GM12873 (cell line): ENCODE measurements around the gene SMAD1.

Experiments
- TF ChIP-seq, protein P1 (sequence below): IDR thresholded peaks from 2 replicates; pipeline ENCODE4 v1.5.1; 2012; ENCODE audit warnings: low read depth, mild to moderate bottlenecking, moderate library complexity, low read length, control low read depth; ENCODE audit not compliant: insufficient read depth; ENCODE audit errors: missing control alignments

The SMAD1 gene

DNA sequence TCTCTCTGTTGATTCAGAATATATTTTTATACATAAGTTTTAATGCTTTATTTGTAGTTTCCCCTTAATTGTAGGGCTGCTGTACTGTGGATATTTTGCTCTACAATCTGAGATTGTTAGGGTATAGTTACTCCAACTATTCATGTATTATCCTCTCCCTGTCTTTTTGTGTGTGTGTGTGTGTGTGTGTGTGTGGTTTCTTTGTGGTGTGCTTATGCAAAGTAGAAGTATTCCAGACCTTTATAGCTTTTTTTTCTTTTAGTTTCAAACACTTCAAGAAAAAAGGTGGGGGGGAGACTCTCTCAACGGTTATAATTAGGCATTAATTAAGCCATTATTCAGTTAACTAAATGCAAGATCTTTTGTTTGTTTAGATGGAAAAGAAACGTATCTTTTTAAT lies 6.7 kb downstream of the SMAD1 start:
- TF ChIP-seq, protein P1, sequence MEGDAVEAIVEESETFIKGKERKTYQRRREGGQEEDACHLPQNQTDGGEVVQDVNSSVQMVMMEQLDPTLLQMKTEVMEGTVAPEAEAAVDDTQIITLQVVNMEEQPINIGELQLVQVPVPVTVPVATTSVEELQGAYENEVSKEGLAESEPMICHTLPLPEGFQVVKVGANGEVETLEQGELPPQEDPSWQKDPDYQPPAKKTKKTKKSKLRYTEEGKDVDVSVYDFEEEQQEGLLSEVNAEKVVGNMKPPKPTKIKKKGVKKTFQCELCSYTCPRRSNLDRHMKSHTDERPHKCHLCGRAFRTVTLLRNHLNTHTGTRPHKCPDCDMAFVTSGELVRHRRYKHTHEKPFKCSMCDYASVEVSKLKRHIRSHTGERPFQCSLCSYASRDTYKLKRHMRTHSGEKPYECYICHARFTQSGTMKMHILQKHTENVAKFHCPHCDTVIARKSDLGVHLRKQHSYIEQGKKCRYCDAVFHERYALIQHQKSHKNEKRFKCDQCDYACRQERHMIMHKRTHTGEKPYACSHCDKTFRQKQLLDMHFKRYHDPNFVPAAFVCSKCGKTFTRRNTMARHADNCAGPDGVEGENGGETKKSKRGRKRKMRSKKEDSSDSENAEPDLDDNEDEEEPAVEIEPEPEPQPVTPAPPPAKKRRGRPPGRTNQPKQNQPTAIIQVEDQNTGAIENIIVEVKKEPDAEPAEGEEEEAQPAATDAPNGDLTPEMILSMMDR, result no peak

DNA sequence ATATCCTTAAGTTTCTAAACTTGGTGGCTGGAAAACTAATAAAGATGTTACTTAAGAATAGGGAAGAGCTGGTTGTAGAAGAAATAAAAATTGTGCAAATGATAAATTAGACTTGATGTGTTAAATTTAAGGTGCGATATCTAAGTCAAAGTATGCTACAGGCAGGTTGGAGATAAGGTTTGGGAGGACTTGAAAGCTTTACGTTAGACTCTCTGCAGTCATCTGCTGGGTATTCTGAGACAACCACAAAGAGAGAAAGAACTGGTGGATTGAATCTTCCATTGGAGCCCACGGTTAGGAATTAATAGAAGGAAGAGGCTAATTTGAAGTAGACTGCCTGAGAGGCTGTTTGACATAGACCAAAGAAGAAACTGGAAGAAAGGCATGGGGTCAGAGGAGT lies 7.9 kb downstream of the SMAD1 start:
- TF ChIP-seq, protein P1, result no peak

DNA sequence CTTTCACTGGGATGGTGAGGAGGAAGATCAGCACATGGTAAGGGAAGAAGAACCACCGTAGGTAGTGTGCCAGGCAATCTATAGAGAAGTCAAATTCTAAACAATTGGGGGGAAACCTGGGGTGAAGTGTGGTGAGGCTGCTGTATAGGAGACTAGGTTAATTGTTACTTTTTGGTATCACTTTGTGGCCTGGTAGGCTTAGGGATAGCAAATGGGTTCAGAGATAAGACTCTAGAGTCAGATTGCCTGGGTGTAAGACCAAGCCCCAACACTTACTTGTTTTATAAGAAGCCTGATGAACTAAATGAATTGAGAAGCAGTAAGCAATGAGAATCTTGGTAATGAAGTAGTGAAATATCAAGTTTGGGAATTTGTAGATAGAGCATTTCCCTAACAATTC lies 8.7 kb downstream of the SMAD1 start:
- TF ChIP-seq, protein P1, result no peak

DNA sequence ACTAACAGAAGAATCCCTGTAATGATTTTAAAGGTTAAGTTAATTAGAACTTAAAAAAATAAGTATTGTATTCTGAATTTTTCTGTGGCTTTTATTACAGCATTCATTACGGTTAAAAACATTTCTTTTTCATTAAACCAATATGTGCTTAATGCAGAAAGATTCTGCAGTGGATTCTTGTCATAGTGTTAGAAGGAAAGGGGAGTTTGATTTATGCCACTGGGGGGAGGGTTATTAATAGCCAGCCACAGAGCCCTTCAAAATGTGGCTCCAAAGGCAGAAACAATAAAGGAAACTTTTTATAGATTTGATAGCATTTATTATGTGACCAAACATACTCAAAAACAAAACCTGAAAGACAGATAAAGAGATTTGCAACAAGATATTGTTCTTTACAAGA lies 9.1 kb downstream of the SMAD1 start:
- TF ChIP-seq, protein P1, result no peak

DNA sequence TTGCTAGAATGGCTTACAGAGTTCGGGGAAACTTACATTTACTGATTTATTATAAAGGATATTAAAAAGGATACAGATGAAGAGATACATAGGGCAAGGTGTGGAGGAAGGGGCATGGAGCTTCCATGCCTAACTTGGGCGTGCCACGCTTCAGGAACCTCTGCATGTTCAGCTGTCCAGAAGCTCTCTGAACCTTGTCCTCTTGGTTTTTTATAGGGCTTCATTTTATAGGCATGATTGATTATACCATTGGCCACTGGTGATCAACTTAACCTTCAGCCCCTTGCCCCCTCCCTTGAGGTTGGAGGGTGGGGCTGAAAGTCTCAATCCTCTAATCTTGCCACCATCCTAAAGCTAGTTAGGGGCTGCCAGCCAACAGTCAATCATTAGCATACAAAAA lies 10.7 kb downstream of the SMAD1 start:
- TF ChIP-seq, protein P1, result no peak

DNA sequence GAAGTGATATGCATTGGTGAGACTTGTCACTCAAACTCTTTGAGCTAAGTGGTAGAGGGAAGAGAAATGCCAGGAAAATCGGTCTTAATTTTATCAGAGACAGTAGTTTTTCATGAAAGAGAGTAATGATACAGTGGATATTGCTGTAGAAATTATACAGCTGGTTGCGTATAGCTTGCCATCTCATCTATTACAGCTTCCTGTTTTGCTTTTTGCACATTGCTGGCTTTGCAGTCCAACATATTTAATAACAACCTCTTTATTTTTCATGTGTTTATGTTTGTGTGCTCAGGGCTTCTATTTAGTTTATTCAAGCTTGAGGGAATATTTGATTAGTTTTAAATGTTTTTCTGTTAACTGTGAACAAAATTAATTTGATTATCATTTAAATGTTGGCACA lies 11.5 kb downstream of the SMAD1 start:
- TF ChIP-seq, protein P1, result no peak

DNA sequence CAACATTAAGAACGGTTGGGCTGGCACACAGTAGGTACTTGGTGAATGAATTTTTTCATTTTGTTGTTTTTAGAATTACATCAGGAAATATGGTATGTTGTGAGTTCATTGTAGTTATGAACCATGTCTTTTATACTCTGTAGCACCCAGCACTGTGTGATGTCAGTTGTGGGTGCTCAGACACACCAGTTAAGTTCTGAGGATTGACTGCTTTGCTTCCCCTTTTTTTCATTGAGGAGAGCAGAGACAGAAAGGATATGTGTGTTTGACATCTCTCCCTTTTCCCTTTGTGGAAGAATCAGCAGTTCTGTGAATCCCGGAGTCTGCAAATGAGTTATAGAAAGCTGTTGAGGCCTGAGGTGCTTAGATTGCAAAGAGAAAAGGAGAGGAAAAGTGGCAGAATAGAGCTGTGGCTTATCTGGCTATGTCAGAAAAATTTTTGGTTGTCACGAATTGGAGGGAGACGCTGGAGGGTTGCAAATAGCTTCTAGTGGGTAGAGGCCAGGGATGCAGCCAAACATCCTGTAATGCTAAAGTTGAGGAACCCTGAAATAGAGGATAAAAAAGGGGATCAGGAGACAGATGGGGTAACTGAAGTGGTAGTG lies 13.1 kb downstream of the SMAD1 start:
- TF ChIP-seq, protein P1, result no peak

DNA sequence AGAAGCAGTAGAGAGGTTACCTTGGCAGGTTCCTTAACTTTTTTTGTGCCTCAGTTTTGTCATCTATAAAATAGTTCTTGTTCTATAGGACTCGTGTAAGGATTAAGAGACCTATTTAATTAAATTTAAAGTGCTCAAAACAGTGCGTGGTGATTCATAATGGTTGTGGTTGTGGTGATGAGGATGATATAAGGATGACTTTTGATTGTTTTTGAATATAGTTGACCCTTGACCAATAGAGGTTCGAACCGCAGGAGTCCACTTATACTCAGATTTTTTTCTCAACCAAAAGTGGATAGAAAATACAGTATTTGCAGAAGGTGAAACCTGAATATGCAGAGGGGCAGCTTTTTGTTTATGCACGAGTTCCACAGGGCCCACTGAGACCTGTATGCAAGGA lies 14.6 kb downstream of the SMAD1 start:
- TF ChIP-seq, protein P1, result no peak
